Caki2 (cell line): ENCODE measurements around the gene MSI2. TPM values are rescaled to one million over a fixed set of nuclear protein-coding genes. Genes with fewer than 3 reads are reported as not detected.

Experiments used
- DNase-seq: peaks from one replicate; pipeline ENCODE4 v3.0.0-alpha.2; 2015; ENCODE audit warnings: low read depth
- in situ Hi-C: cut with HindIII; loops from 2 replicates; pipeline ENCODE4 v1.10.0; 2016; ENCODE audit warnings: low sequenced_read_pairs, low pct_unique_long_range_greater_than_20kb, mixed read lengths
- total RNA-seq: library from RNA; depleted of rRNA; stranded (reverse); fragments of >200 nt; shearing (Covaris generic); gene quantifications from 2 replicates; pipeline ENCODE4 v1.2.3, GENCODE V29; 2014; ENCODE audit warnings: low replicate concordance

The MSI2 gene
- total RNA-seq, 1 experiment from 2014 or later = 67.1 TPM

- DNase-seq = no peak
- in situ Hi-C loops = no loop called here
Observed at GRCh38 chr17:57447357-57447989, 191.2 kb downstream of the MSI2 start.

GRCh38 chr17:57447990-57448758, 191.9 kb downstream of the MSI2 start:
- DNase-seq = no peak
- in situ Hi-C loops = no loop called here

GRCh38 chr17:57448759-57449283, 192.5 kb downstream of the MSI2 start:
- DNase-seq = no peak
- in situ Hi-C loops = no loop called here

- no peak for DNase-seq
- in situ Hi-C loops = no loop called here
Observed at GRCh38 chr17:57451191-57451590, 194.9 kb downstream of the MSI2 start.

- in situ Hi-C loops = no loop called here
- no peak for DNase-seq
Observed at GRCh38 chr17:57451643-57452042, 195.3 kb downstream of the MSI2 start.

DNA sequence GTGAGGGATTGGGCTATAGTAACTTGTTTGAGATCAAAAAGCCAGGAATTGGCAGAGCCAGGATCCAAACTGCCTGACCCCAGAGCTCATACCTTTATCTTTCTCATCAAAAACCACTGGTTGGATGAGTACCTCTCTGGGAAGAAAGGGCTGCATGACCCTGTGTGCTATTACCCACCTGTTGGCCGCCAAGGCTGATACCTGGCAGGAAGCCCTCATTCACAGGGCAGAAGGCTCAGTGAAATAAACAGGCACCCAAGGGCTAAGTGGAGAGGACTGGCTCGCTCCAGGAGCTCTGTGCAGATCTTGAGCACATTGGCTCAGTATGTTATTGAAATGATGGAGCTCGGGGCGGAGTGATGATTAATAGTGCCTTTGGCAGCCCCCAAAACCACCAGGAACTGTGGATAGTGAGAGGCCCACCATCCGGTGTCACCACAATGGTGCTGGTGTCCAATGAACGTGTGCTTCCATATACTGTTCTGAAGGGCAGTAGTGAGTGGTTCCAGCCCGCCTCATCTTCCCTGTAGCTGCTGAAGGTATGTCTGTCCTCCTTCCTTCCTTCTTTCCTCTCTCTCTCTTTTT, 197.6 kb downstream of the MSI2 start:
- in situ Hi-C loops = no loop called here
- no peak for DNase-seq

GRCh38 chr17:57454729-57455062, 198.4 kb downstream of the MSI2 start:
- in situ Hi-C loops = no loop called here
- no peak for DNase-seq

DNA sequence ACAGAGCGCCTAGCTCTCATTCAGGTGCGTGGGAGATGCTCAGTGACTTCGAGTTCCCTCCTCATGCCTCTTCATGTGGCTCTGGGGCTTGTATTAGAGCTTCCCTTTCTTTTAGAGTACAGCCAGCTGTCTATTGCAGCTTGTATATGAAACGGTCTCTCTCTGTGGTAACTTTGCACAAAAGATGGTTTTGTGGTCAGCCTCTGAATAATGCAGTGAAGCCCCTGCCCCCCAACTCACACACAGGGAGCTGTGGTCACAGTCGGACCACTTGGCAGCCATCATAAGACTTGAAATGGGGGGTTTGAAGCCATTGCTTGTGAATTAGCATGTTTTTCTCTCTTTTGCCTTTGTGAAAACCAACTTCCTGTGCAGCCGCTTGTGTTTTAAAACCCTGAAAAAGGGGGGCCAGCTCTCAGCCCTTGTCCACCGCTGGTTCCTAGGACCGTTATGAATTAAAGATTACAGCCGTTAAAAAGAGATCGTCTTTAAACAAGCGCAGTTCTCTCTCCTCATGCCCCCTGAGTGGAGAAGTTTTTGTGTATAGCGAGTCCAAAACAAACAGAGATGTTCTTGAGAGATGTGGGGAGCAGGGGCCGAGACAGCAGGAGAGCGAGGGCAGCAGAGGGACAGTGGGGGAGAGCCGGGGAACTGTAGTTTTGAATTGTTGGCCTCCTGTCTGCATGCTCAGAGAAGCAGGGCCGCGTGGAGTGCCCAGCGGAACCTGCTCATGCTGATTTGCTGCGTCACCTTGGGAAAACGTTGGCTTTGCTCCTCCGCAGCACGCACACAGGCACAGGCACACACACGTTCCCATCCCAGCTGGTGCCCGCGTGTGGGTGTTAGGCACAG, 199.0 kb downstream of the MSI2 start:
- DNase-seq = no peak
- in situ Hi-C loops = no loop called here

DNA sequence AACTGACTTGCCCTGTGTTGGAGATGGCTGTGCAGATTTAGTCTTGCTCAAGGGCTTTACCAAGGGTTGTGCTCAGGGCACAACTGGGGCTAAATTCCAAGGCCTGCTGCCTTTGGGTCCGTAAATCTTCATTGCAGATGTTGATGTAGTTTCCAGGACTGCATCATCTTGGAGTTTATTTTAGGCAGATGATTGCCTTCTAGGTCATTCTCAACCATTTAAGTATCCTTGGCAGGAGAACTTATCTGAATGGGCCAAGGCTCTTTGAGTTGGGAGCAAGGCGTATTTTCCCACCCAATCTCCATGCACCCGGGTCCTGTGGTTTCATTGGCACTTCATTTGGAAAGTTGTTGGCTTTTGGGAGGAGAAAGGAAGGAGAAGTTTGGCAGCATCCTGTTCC, 200.3 kb downstream of the MSI2 start:
- DNase-seq = no peak
- in situ Hi-C loops = no loop called here

- in situ Hi-C loops = no loop called here
- no peak for DNase-seq
Observed at GRCh38 chr17:57457188-57457587, 200.9 kb downstream of the MSI2 start.

DNA sequence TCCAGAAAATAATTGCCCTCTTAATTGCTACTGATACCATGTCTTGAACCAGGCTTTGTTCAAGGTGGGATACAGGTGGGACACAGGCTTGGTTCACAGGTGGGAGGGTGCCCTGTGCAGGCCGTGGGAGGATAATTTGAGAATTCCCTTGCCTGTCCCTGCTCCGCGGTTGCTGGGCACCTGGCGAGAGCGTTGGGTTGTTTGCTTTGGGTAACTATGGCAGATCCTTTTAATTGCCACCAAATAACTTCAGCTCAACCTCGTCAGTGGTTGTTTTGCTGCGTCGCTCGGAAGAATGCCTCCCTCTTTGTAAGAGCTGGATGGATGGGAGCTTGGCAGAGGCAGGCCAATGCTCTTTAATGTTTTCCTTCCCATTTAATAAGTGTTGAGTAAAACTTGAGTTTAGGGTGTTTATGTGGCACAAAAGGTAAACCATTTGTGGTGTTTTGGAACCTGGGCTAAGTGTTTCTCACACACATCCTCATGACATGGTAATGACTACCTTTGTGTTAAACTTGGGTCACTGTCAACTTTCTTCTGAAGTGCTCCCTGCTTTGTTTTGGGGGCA, 202.5 kb downstream of the MSI2 start:
- no peak for DNase-seq
- in situ Hi-C loops = no loop called here

- peak; percentile 98 for DNase-seq
- in situ Hi-C loops = no loop called here
Observed at GRCh38 chr17:57459286-57459915, 203.1 kb downstream of the MSI2 start.

DNA sequence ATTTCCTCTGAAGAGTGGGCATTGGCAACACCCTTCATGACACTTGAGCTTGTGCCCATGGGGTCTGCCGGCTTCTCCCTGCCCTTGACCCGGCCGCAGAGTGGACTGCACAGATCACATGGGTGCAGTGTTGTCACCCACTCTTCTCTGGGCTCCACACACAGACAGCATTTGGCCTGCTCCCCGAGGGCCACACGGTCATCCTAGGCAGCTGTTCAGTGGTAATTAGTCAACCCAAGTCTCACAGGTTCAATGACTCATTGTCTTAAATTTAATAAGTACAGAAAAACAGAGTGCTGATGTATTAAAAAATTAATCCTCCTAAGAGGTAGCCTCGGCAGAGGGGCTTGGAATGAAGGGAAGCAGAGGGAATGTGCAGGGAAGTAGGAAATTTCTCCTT, 204.8 kb downstream of the MSI2 start:
- peak; percentile 43 for DNase-seq
- in situ Hi-C loops = no loop called here

DNA sequence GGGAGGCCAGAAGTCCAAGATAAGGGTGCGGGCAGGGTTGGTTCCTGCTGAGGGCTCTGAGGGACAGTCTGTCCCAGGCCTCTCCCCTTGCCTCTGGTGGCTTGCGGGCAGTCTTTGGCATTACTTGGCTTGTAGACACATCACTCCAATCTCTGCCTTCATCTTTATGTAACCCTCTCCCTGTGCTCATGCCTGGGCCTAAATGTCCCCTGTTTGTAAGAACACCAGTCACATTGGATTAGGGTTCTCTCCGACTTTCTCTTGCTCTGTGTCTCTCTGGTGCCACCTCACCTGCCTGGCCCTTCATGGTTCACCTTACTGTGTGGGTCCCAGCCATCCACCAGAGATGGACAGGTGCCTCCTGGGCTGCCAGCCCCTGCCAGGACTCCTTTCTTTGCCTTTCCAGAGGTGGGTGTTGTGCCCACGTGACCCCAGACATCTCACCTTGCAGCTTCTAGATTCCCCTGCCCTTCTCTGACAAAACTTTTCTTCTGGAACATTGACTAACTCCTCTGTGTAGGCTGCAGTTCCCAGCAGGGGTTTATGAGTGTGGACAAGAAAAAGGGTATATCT, 205.8 kb downstream of the MSI2 start:
- in situ Hi-C loops = no loop called here
- no peak for DNase-seq

DNA sequence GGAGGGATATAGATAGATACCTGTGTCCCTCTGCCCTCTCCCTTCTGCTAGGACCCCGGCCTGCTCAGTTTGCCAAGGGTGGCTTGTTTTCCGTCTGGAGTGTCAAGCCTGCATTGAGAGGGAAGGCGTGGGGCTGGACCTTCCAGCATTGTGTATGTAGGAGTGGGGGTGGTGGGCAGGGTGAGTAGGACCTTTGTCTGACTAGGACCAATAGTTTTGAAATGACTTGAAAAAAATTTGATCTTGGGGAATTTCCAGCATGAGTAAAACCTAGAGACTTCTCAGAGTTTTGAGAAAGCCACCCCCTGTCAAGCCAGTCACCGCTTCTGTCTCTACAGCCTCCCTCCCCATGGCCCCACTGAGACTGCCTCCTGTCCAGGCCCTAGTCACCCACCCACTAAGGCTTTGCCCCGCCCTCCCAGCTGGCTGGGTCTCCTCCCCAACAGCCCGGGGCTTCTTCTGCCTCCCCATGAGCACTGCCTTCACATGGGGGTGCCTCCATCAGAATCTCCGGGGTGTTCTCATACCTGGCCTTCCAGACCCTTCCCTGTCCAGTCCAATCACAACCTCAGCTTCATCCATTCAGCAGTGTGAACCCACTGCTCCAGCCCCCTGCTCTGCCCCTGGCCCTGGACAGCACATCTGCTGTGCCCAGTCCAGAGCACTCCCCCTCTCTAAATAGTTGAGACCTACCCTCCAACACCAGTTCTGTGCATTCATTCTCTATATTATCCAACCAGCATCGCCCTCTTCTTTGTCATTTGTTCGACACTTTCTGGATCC, 207.0 kb downstream of the MSI2 start:
- DNase-seq = peak; percentile 82
- in situ Hi-C loops = no loop called here

- in situ Hi-C loops = no loop called here
- DNase-seq = no peak
Observed at GRCh38 chr17:57464191-57464864, 208.0 kb downstream of the MSI2 start.
